Measurements from ENCODE around the gene XYLT1. TPM values are rescaled to one million over a fixed set of nuclear protein-coding genes. Genes with fewer than 3 reads are reported as not detected.
A peak's percentile ranks its signal among the peaks of the same experiment; 100 is the strongest.

The XYLT1 gene
- total RNA-seq, 1 experiment from 2014 or later = 25.0 TPM

- DNase-seq (ENCODE audit: low spot score) (peak; percentile 42), ATAC-seq (no peak; the same call in 1 of the 2 replicates)
- POLR2A ChIA-PET = no interaction called here
Measured at GRCh38 chr16:17258848-17259713, 211.7 kb downstream of the XYLT1 start.

GRCh38 chr16:17258077-17258599, 212.6 kb downstream of the XYLT1 start:
- DNase-seq (ENCODE audit: low spot score) (no peak), ATAC-seq (no peak)
- CTCF ChIA-PET = interaction anchor here (0.7 to 2.7 kb wide), 3 partner anchors 9 to 209 kb away, joined by 3 to 8 read pairs (median 5); no protein-coding TSS in a partner anchor
- no peaks in the 10 kb centered on the region for H3K27me3 Mint-ChIP-seq (ENCODE audit: low read depth)
- POLR2A ChIA-PET = no interaction called here
- no peaks in the 10 kb centered on the region for H3K9me3 Mint-ChIP-seq
- no peak overlapping the region for H3K4me3 Mint-ChIP-seq
- H3K36me3 Mint-ChIP-seq = no peaks in the 10 kb centered on the region
- H3K27ac Mint-ChIP-seq = no peak overlapping the region
- H3K4me1 Mint-ChIP-seq = peaks cover 10% of the 10 kb centered on the region
- TF ChIP-seq ATF3 (CRISPR knock-in tag; conservative IDR thresholded peaks at IDR 0.05) = no peak
- no peak for TF ChIP-seq CREB1 (CRISPR knock-in tag; IDR thresholded peaks at IDR 0.05)
- no peak for TF ChIP-seq ZBTB21 (CRISPR knock-in tag; IDR thresholded peaks at IDR 0.05; ENCODE audit: borderline replicate concordance)
- no peak for TF ChIP-seq SMAD4 (CRISPR knock-in tag; IDR thresholded peaks at IDR 0.05)
- no peak for TF ChIP-seq RELA (CRISPR knock-in tag; IDR thresholded peaks at IDR 0.05; ENCODE audit: borderline replicate concordance)
- TF ChIP-seq SP1 (CRISPR knock-in tag; conservative IDR thresholded peaks at IDR 0.05) = no peak
- TF ChIP-seq ZNF121 (CRISPR knock-in tag; IDR thresholded peaks at IDR 0.05) = no peak
- no peak for TF ChIP-seq ZNF281 (CRISPR knock-in tag; IDR thresholded peaks at IDR 0.05)
- no peak for TF ChIP-seq MAX (CRISPR knock-in tag; IDR thresholded peaks at IDR 0.05)
- TF ChIP-seq ZMAT4 (CRISPR knock-in tag; IDR thresholded peaks at IDR 0.05) = no peak
- no peak for TF ChIP-seq HMGA2 (CRISPR knock-in tag; IDR thresholded peaks at IDR 0.05)
- no peak for TF ChIP-seq RORB (CRISPR knock-in tag; IDR thresholded peaks at IDR 0.05)
- no peak for TF ChIP-seq ZNF425 (CRISPR knock-in tag; conservative IDR thresholded peaks at IDR 0.05)
- no peak for TF ChIP-seq HMGXB4 (CRISPR knock-in tag; IDR thresholded peaks at IDR 0.05)

More at GRCh38 chr16:17258848-17259713, 211.7 kb downstream of the XYLT1 start:
- H3K9me3 Mint-ChIP-seq = no peaks in the 10 kb centered on the region
- H3K4me1 Mint-ChIP-seq = peaks cover 10% of the 10 kb centered on the region
- TF ChIP-seq PREB (CRISPR knock-in tag; IDR thresholded peaks at IDR 0.05; ENCODE audit: borderline replicate concordance) = no peak
- peak; percentile 95 for TF ChIP-seq ZNF121 (CRISPR knock-in tag; IDR thresholded peaks at IDR 0.05)
- H3K36me3 Mint-ChIP-seq = no peaks in the 10 kb centered on the region
- H3K4me3 Mint-ChIP-seq = no peak overlapping the region
- CTCF ChIA-PET = interaction anchor here (0.7 to 2.7 kb wide), 4 partner anchors 8 to 1291 kb away, joined by 3 to 8 read pairs (median 4); no protein-coding TSS in a partner anchor
- H3K27me3 Mint-ChIP-seq (ENCODE audit: low read depth) = no peaks in the 10 kb centered on the region
- peak overlapping the region; percentile 24; the same call in 1 of the 2 replicates for H3K27ac Mint-ChIP-seq
